Measurements from ENCODE around the gene SET. TPM values are rescaled to one million over a fixed set of nuclear protein-coding genes. Genes with fewer than 3 reads are reported as not detected.

SET gene
- total and polyA plus RNA-seq, 2 of the 13 experiments (the other 11 are each of a cell fraction or from before 2014, with no cell fraction given): 94.2 to 611 TPM

- Histone ChIP-seq H3K4me3 (replicated peaks in 1 of 3; ENCODE audit: insufficient read depth in 1 of 3, low read depth in 2 of 3, low read length in 3 of 3) (no peak overlapping the region), H3K27ac (ENCODE audit: extremely low read length, insufficient read depth, low read length) (no peak overlapping the region), H3K9me3 (ENCODE audit: low read length) (no peaks in the 10 kb centered on the region), H3K79me2 (ENCODE audit: insufficient read depth, low read length) (no peaks in the 10 kb centered on the region), H3K4me2 (ENCODE audit: low read depth, low read length) (no peak overlapping the region), H4K20me1 (ENCODE audit: insufficient read depth, low read length) (no peaks in the 10 kb centered on the region), H3K4me1 (ENCODE audit: insufficient read depth, low read length) (peaks cover 30% of the 10 kb centered on the region), H3K9ac (ENCODE audit: insufficient read depth, low read depth, low read length) (no peak overlapping the region), H2AFZ (ENCODE audit: low read length) (no peak overlapping the region), H3K36me3 (replicated peaks in 1 of 2; ENCODE audit: control insufficient read depth in 1 of 2, insufficient read depth in 2 of 2, low read length in 2 of 2) (no peaks in the 10 kb centered on the region), H3K27me3 (ENCODE audit: control insufficient read depth in 1 of 2, insufficient read depth in 2 of 2, low read length in 2 of 2) (no peaks in the 10 kb centered on the region)
- WGBS (ENCODE audit: low lambda C conversion rate): 95% methylated on average over 12 of the region's 13 CpGs
- CTCF ChIA-PET (ENCODE audit: low intra/inter-chr PET ratio, low total read pairs): no interaction called here
- FAIRE-seq (no peak), ATAC-seq (no peak), DNase-seq (ENCODE audit: low spot score) (no peak)
- in situ Hi-C loops (cut with HindIII; ENCODE audit: extremely low pct_ligation_motif_present, low pct_unique_long_range_greater_than_20kb) (no loop called here), intact Hi-C loops (cut with micrococcal nuclease; ENCODE audit: unreplicated experiment) (no loop called here)
- TF ChIP-seq, protein P1, sequence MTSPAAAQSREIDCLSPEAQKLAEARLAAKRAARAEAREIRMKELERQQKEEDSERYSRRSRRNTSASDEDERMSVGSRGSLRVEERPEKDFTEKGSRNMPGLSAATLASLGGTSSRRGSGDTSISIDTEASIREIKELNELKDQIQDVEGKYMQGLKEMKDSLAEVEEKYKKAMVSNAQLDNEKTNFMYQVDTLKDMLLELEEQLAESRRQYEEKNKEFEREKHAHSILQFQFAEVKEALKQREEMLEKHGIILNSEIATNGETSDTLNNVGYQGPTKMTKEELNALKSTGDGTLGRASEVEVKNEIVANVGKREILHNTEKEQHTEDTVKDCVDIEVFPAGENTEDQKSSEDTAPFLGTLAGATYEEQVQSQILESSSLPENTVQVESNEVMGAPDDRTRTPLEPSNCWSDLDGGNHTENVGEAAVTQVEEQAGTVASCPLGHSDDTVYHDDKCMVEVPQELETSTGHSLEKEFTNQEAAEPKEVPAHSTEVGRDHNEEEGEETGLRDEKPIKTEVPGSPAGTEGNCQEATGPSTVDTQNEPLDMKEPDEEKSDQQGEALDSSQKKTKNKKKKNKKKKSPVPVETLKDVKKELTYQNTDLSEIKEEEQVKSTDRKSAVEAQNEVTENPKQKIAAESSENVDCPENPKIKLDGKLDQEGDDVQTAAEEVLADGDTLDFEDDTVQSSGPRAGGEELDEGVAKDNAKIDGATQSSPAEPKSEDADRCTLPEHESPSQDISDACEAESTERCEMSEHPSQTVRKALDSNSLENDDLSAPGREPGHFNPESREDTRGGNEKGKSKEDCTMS (CRISPR knock-in tag; conservative IDR thresholded peaks at IDR 0.05): no peak
- TF ChIP-seq AKAP8 (CRISPR knock-in tag; IDR thresholded peaks at IDR 0.05): no peak
- TF ChIP-seq FOXA3 (CRISPR knock-in tag; IDR thresholded peaks at IDR 0.05): no peak
- no peak for TF ChIP-seq REL (CRISPR knock-in tag; conservative IDR thresholded peaks at IDR 0.05)
- TF ChIP-seq LCORL (IDR thresholded peaks at IDR 0.05): no peak
- TF ChIP-seq LCORL (CRISPR knock-in tag; IDR thresholded peaks at IDR 0.05): no peak
- TF ChIP-seq PAF1 (CRISPR knock-in tag; IDR thresholded peaks at IDR 0.05): no peak
- no peak for TF ChIP-seq ETV5 (CRISPR knock-in tag; IDR thresholded peaks at IDR 0.05; ENCODE audit: borderline replicate concordance)
- no peak for TF ChIP-seq ZNF746 (CRISPR knock-in tag; IDR thresholded peaks at IDR 0.05)
- TF ChIP-seq ZNF253 (CRISPR knock-in tag; IDR thresholded peaks at IDR 0.05; ENCODE audit: borderline replicate concordance): no peak
- TF ChIP-seq DPF2 (CRISPR knock-in tag; IDR thresholded peaks at IDR 0.05; ENCODE audit: borderline replicate concordance, low read depth): no peak
- POLR2A ChIA-PET: no interaction called here
- no TSS peak for BruUV-seq (replicated peaks)
These were observed 42.1 kb downstream of the SET start for GRCh38 chr9:128731093-128731492.
